ACHN (cell line): ENCODE results near the gene SEPTIN2.
"Not testable (repeated sequence)": the region's sequence is repeated elsewhere in the genome, so short reads cannot be mapped to it uniquely, and the experiment has no call there.

Experiments
- DNase-seq: peaks from one replicate; pipeline ENCODE4 v3.0.0-alpha.2; 2015
- in situ Hi-C: cut with HindIII; loops from 2 replicates; pipeline ENCODE4 v1.10.0; 2017; ENCODE audit warnings: low sequenced_read_pairs, low pct_ligation_motif_present, low pct_unique_long_range_greater_than_20kb

SEPTIN2 gene

GRCh38 chr2:241315879-241316631 is at the start of gene SEPTIN2:
Gene SEPTIN2, plus strand, starts transcription at chr2:241315925. Its CDS starts 8,308 bp downstream, at chr2:241324233.
- DNase-seq: peak; percentile 56
- in situ Hi-C loops: no loop called here

DNA sequence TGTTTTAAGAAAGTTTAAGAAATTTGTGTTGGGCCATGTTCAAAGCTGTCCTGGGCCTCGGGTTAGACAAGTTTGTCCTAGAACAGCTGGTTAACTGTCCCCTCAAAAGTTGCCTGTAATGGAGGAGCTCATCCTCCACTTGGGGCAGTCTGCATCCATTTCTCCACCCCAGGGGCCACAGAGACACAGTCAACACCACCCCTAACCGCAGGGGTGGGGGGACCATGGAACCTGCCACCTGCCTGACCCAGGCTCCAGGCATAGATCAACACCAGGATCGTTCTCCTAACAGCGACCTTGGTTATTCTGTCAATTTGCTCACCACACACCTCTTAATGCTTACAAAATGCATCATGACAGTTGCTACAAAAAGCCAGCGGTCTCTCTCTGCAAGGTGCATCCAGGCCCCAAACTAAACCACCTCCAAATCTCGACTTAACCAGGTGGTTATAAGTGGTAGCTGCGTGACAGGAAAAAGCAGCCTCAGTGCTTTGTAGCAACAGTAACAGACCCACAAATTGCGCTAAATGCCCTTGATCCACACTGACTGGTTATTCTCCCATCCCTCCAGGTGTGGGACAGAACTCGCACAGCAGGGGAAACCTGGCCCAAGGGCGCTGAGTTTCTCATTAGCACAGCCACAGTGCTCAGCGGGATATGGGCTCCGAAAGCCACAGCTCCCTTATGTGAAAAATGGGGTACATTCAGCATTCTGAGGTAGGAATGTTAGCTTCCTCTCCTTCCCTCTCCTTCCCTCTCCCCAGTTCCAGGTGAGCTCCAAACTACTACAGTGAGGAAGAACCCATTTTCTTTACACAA is 48.3 kb upstream of the SEPTIN2 start:
- in situ Hi-C loops: no loop called here
- DNase-seq: no peak

DNA sequence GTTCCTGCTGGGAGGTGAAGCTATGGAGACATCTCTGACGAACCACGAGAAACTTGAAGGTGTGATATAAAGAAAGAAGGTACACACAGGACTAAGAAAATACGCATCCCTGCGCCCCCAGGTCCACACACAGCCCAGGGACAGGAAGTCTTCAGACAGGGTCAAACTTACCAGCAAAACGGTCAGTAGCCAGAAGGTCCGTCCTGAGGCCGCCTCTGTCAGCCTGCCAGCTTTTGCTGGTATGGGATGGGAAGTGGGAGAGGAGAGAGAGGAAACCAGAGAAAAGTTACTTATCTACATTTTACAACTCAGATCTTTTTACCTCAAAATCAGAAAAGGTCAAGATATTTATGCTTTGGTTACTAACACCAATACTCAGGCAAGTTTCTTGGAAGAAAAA is 47.4 kb upstream of the SEPTIN2 start:
- in situ Hi-C loops: no loop called here
- DNase-seq: no peak

DNA sequence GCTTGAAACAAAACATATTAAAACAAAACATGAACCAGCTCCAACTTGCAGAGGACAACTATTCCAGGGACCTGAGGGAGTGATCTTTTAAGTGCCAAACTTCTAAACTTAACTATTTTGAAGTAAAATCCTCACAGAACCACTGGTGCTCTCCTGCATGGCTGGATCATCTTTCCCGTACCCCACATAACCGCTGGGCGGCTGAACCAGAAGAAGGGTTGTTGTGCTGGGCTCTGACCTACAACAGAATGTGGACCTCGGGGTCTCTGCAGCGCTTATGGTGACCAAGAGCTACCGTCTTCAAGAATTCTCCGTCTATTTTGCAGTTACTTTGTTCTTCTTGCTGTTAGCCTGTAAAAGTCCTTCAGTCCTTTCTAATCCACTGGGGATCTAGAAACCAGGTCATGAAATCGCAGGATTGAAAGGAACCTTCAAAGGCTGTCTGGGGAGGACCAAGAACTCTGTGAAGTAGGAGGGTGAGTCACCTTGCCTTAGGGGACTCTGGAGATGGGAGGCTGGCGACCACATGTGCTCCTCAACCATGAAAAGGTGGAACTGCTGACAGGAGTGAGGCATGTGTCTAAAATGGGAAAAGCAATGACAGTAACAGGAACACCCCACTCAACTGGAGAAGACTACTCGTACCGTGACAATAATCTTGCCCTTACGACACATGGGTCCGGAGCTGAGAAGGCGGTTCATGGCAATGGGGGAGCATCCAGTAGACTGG is 46.8 kb upstream of the SEPTIN2 start:
- in situ Hi-C loops: no loop called here
- DNase-seq: no peak

DNA sequence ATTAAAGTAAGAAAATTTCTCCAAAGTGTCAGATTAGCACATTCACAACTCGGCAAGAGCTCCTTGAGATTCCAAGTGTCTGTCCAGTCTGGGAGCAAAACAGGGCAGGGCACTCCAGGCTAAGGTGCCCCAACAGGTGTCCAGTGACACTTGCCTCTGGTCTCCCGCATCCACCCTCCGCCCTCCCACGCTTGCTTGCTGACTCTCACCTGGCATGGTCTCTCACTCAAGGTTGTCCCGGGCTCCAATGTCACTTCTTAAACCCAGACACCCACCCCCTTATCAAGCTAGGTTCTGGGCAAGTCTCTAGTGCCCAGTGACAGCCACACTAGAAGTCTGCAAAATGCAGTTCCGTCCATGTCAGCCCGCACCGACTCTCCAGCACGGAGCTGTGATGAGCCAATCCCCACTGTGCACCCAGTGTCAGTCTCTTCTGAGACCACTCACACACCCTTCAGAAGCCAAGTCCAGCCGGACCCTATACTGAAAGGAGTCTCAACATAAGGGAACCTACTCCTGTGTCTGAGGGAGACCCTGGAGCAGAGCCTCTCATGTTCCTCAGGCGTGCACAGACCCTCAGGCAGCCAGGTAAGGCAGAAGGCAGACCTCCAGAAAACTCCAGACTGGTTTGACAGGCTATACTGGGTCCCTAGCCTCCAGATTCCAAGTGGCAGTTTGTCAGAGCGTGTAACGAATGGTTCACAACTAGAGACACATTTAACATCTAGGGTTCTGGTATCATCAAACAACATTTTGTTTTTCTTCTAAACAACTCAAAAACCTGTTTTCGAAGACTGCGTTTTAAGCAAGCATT is 45.8 kb upstream of the SEPTIN2 start:
- DNase-seq: no peak
- in situ Hi-C loops: no loop called here

- in situ Hi-C loops: no loop called here
- no peak for DNase-seq
Observed at GRCh38 chr2:241270531-241270930, 45.2 kb upstream of the SEPTIN2 start.

DNA sequence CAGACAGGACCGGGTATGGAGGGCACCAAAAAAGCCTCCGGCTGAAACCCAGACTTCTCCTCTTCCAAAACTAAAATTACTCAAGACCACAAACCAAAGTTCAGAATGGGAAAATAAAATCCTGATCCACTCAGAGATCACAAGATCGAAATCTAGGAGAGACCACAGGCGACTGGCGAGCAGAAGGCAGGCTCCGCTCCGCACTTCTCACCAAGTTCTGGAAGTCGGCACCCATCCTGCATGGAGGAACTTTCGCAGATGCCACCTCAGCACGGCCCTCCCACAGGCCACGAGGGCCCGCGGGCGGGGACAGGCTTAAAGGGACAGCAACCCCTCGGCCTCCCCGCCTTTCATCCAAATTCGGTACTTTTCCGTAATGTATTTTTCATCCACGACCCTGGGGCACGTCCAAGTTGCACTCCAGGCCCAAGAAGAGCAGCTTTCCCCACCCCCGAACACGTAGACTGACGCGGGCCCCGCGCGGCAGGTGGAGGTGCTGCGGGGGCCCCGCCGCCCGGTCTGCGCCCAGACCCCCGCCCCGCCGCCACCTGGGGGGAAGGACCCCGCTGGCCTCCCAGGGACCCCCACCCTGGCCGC is 43.9 kb upstream of the SEPTIN2 start:
- DNase-seq: peak; percentile 86
- in situ Hi-C loops: no loop called here

GRCh38 chr2:241272303-241273209 is 43.2 kb upstream of the SEPTIN2 start:
- DNase-seq: peak; percentile 53
- in situ Hi-C loops: no loop called here

DNA sequence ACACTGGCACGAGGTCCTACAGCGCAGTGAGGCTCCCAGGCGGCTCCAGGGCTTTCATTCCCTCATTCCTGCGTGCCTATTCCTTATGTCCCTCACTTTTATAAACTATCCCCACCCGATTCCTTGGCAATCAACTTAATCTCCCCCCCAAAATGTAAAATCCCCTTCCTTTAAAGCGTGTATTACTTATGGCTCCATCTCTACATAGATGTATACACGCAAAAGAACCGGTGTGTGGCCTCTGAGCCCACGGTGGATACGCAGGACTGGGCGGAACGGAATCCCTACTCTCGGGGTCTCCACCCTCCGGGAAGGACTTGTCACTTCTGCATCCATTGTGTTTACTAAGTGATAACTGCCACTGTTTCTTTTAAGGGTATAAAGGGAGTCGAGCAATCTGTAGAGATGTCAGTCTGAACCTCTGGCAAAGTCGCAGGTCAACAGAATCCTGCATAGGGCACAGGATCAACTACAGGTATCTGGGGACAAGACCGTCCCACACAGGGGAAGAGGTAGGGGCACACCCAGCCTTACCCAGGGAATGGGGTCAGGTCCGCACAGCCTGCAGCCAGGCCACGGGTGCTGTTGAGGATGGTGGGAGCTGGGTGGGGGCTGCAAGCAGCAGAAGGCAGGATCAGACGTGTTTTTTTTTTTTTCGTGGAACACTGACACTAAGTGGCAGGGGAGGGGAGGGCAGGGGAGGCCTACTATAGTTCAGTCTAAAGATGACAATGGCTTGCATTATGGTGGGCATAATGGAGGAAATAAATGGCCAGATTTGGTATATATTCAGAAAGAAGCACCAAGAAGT is 42.3 kb upstream of the SEPTIN2 start:
- no peak for DNase-seq
- in situ Hi-C loops: no loop called here

GRCh38 chr2:241274127-241274526 is 41.6 kb upstream of the SEPTIN2 start:
- in situ Hi-C loops: no loop called here
- no peak for DNase-seq

DNA sequence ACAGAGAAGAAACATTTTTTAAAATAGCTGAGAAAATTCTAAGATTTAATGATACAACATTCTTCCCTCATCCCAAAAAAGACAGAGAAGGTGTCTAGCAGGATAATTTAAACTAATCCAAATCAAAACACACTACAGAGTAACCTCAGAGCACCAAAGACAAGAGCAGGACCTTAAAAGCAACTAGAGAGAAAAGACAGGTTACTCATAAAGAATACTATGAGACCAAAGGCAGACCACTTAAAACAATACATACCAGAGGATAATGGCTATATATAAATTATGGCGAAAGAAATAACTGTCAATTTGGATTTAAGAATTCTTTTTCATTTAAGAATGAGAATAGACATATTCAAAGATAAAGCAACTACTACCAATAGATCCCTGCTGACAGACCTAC is 40.2 kb upstream of the SEPTIN2 start:
- DNase-seq: no peak

DNA sequence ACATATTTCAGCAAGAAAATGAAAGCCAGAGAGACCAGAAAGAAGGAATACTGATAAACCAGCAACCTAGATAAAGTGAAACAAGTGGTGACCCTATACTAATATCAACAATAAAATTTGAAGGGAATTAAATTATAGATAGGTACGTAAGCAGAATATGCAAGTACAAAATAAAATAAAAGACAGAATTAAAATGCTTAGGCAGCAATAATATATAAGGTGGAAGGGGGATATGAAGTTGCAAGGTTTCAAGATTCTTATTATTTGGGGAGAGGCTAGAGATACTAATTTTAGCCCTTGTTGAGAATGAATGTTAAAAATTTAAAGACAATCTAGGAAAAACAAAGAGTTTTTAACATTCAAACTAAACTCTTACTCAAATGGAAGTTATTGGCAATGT is 39.8 kb upstream of the SEPTIN2 start:
- DNase-seq: no peak
- in situ Hi-C loops: no loop called here

More for the DNA sequence above, 40.2 kb upstream of the SEPTIN2 start:
- in situ Hi-C loops: no loop called here

DNA sequence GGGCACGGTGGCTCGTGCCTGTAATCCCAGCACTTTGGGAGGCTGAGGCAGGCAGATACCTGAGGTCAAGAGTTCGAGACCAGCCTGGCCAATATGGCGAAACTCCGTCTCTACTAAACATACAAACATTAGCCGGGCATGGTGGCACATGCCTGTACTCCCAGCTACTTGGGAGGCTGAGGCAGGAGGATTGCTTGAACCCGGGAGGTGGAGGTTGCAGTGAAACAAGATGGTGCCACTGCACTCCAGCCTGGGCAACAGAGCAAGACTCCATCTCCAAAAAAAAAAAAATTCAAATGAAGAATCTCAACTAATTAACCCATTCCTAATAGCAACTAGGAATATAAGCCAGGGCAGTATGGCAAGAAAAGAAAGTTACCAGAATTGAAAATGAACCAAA is 37.4 kb upstream of the SEPTIN2 start:
- in situ Hi-C loops, DNase-seq: not testable (repeated sequence)

DNA sequence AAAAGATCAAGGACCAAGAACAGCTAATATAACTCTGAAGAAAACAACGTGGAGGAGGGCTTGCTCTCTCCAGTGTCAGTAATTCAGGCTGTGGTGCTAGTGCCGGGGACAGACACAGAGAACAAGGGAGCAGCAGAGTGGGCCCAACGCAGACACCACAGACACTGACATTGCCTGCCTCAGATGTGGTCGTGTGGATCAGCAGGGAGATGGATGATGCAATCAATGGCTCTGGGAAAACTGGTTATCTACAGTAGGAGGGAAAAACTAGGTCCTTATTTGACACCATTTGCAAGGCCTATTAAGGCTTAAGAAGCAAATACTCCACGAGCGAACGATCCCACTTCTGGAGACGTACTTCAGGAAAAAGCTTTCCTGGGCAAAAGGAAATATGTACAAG is 36.3 kb upstream of the SEPTIN2 start:
- in situ Hi-C loops: no loop called here
- DNase-seq: no peak

GRCh38 chr2:241279828-241280227 is 35.9 kb upstream of the SEPTIN2 start:
- in situ Hi-C loops: no loop called here
- no peak for DNase-seq

GRCh38 chr2:241280291-241280690 is 35.4 kb upstream of the SEPTIN2 start:
- in situ Hi-C loops: no loop called here

More at GRCh38 chr2:241280291-241280690, 35.4 kb upstream of the SEPTIN2 start:
- DNase-seq: no peak
